ENCODE data around the gene HPS3.
"Not testable (repeated sequence)": the region's sequence is repeated elsewhere in the genome, so short reads cannot be mapped to it uniquely, and the experiment has no call there.

Gene HPS3

GRCh38 chr3:149196805-149197592 lies 67.6 kb downstream of the HPS3 start:
- not testable (repeated sequence) for DNase-seq

- DNase-seq, result no peak
These were observed 68.2 kb downstream of the HPS3 start for GRCh38 chr3:149197669-149198068.

- DNase-seq, result no peak
These were observed 69.2 kb downstream of the HPS3 start for GRCh38 chr3:149198611-149199010.

DNA sequence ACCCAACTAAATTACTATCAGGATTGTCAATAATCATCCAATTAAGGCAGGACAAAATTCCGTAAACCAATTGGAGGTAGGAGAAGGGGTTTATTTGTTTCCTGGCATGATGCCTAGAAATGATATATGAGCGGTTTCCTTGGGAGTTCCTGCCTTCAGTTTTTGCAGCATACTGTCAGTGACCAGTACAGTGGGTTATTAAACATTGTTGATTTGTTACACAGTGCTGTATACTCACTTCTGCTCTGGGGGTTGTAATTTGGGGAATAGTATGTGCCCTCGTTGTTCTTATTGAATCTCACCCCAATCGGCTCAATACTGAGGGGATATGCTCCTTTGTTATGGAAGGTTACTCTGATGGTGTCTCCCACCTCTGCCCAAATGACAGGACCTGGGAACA lies 70.0 kb downstream of the HPS3 start:
- DNase-seq, result no peak

GRCh38 chr3:149203758-149204157 lies 74.3 kb downstream of the HPS3 start:
- DNase-seq, result no peak

DNA sequence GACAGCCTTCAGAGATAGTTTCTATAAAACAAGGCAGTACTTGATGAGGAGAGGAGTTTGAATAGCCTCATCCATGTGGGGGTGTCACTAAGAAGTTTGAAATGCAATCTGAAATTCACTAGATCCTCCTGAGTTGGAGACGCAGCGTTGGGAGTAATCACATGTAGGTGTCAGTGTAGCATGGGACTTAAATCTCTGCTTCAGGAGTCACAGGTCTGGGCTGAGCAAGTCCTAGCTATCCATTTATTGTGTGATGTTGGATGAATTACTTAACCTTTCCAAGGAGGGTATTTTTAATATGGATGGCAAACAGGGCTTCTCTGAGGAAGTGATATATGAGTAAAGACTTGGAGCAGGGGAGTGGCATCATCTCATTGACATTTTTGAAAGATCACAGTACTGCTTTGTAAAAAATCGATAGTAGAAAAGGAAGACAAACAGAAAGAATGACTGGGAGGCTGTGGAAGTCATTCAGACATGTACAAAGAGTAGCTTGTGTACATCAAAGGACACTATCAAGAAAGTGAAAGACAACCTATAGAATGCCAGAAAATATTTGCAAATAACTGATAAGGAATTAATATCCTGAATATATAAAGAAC lies 75.1 kb downstream of the HPS3 start:
- no peak for DNase-seq

- DNase-seq, result no peak
These were observed 78.0 kb downstream of the HPS3 start for GRCh38 chr3:149207475-149207874.

- no peak for DNase-seq
These were observed 80.0 kb downstream of the HPS3 start for GRCh38 chr3:149209431-149209830.

DNA sequence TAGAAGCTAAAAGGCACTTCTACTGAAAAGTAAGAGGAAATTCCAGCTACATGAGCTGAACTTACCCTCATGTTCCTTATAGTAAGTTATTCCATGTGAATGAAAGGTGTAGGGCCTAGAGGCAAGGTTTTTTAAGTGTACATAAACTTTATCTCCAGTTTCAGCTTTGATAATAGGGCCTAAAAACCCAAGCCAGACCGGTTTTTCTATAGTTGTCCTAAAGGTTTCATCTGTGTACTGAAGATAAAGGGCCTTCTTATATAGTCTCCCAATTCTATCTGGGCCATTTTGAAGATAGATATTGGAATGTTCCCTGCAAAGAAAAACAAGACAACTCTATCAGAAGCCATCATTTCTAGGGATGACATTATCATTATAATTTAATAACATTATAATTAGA lies 82.9 kb downstream of the HPS3 start:
- no peak for DNase-seq

GRCh38 chr3:149214702-149215101 lies 85.3 kb downstream of the HPS3 start:
- no peak for DNase-seq

- no peak for DNase-seq
These were observed 86.1 kb downstream of the HPS3 start for GRCh38 chr3:149215515-149215914.

- no peak for DNase-seq
These were observed 86.9 kb downstream of the HPS3 start for GRCh38 chr3:149216193-149216869.

GRCh38 chr3:149217347-149217746 lies 87.9 kb downstream of the HPS3 start:
- DNase-seq, result no peak

DNA sequence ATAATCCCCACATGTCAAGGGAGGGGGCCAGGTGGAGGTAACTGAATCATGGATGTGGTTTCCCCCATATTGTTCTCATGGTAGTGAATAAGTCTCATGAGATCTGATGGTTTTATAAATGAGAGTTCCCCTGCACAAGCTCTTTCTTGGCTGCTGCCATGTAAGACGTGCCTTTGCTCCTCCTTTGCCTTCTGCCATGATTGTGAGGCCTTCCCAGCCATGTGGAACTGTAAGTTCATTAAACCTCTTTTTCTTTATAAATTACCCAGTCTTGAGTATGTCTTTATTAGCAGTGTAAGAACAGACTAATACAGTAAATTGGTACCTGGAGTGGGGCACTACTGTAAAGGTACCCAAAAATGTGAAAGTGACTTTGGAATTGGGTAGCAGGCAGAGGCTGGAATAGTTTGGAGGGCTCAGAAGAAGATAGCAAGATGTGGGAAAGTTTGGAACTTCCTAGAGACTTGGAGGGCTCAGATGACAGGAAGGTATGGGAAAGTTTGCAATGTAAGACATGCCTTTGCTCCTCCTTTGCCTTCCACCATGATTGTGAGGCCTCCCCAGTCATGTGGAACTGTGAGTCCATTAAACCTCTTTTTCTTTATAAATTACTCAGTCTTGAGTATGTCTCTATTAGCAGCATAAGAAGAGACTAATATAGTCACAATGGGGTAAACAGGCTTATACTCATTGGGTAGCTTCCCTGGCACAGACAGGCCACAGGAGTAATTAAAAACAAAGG lies 90.1 kb downstream of the HPS3 start:
- not testable (repeated sequence) for DNase-seq

GRCh38 chr3:149221783-149222517 lies 92.5 kb downstream of the HPS3 start, which contains the start of gene CP:
Gene CP (minus strand): TSS chr3:149221829. CDS start chr3:149221792, 37 bp downstream.
- DNase-seq, result no peak

All from stimulated activated CD4-positive, alpha-beta T cell treated with anti-CD3 and anti-CD28 coated beads, Interleukin-4, amount 100 ng/mL, for 24 hours (primary cell).